Measurements from ENCODE around the gene APOA5.
"Not testable (repeated sequence)": the region's sequence is repeated elsewhere in the genome, so short reads cannot be mapped to it uniquely, and the experiment has no call there.

DNA sequence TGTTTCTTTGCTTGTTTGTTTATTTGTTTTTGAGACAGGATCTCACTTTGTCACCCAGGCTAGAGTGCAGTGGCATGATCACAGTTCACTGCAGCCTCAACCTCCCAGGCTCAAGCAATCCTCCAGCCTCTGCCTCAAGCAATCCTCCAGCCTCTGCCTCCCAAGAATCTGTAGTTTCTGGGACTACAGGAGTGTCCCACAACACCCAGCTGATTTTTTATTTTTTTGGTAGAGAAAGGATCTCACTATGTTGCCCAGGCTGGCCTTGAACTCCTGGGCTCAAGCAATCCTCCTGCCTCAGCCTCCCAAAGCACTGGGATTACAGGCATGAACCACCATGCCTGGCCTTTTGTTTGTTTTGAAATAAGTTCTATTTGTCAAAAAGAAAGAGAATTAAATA lies 10.0 kb upstream of the APOA5 start:
- TF ChIP-seq, protein P1, sequence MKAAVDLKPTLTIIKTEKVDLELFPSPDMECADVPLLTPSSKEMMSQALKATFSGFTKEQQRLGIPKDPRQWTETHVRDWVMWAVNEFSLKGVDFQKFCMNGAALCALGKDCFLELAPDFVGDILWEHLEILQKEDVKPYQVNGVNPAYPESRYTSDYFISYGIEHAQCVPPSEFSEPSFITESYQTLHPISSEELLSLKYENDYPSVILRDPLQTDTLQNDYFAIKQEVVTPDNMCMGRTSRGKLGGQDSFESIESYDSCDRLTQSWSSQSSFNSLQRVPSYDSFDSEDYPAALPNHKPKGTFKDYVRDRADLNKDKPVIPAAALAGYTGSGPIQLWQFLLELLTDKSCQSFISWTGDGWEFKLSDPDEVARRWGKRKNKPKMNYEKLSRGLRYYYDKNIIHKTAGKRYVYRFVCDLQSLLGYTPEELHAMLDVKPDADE (IDR thresholded peaks at IDR 0.05), result not testable (repeated sequence)
- TF ChIP-seq, protein P2, sequence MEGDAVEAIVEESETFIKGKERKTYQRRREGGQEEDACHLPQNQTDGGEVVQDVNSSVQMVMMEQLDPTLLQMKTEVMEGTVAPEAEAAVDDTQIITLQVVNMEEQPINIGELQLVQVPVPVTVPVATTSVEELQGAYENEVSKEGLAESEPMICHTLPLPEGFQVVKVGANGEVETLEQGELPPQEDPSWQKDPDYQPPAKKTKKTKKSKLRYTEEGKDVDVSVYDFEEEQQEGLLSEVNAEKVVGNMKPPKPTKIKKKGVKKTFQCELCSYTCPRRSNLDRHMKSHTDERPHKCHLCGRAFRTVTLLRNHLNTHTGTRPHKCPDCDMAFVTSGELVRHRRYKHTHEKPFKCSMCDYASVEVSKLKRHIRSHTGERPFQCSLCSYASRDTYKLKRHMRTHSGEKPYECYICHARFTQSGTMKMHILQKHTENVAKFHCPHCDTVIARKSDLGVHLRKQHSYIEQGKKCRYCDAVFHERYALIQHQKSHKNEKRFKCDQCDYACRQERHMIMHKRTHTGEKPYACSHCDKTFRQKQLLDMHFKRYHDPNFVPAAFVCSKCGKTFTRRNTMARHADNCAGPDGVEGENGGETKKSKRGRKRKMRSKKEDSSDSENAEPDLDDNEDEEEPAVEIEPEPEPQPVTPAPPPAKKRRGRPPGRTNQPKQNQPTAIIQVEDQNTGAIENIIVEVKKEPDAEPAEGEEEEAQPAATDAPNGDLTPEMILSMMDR (conservative IDR thresholded peaks at IDR 0.05; ENCODE audit: low read depth in 2 of 2), result not testable (repeated sequence)
- not testable (repeated sequence) for TF ChIP-seq EZH2 (IDR thresholded peaks at IDR 0.05; ENCODE audit: low read depth, unreplicated experiment); POLR2AphosphoS5 (IDR thresholded peaks at IDR 0.05; ENCODE audit: low read depth); EZH2phosphoT487 (IDR thresholded peaks at IDR 0.05; ENCODE audit: unreplicated experiment)
- TF ChIP-seq, protein P3, sequence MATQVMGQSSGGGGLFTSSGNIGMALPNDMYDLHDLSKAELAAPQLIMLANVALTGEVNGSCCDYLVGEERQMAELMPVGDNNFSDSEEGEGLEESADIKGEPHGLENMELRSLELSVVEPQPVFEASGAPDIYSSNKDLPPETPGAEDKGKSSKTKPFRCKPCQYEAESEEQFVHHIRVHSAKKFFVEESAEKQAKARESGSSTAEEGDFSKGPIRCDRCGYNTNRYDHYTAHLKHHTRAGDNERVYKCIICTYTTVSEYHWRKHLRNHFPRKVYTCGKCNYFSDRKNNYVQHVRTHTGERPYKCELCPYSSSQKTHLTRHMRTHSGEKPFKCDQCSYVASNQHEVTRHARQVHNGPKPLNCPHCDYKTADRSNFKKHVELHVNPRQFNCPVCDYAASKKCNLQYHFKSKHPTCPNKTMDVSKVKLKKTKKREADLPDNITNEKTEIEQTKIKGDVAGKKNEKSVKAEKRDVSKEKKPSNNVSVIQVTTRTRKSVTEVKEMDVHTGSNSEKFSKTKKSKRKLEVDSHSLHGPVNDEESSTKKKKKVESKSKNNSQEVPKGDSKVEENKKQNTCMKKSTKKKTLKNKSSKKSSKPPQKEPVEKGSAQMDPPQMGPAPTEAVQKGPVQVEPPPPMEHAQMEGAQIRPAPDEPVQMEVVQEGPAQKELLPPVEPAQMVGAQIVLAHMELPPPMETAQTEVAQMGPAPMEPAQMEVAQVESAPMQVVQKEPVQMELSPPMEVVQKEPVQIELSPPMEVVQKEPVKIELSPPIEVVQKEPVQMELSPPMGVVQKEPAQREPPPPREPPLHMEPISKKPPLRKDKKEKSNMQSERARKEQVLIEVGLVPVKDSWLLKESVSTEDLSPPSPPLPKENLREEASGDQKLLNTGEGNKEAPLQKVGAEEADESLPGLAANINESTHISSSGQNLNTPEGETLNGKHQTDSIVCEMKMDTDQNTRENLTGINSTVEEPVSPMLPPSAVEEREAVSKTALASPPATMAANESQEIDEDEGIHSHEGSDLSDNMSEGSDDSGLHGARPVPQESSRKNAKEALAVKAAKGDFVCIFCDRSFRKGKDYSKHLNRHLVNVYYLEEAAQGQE (IDR thresholded peaks at IDR 0.05; ENCODE audit: unreplicated experiment), result not testable (repeated sequence)
